ENCODE results near the gene FEV. TPM values are rescaled to one million over a fixed set of nuclear protein-coding genes. Genes with fewer than 3 reads are reported as not detected.
A peak's percentile ranks its signal among the peaks of the same experiment; 100 is the strongest.

FEV gene
- polyA plus RNA-seq, 2 of the 4 experiments (the other 2 are of a cell fraction), result not detected

- no peak for TF ChIP-seq PBX3 (IDR thresholded peaks at IDR 0.05)
Observed at GRCh38 chr2:218964041-218964771, 20.8 kb downstream of the FEV start (continued).

- POLR2A ChIA-PET, result interaction anchor here (1.9 kb wide), 1 partner anchor 17 kb away, joined by 5 read pairs; no protein-coding TSS in a partner anchor
- no peak for FAIRE-seq
Observed at GRCh38 chr2:218963601-218964000, 21.4 kb downstream of the FEV start.

GRCh38 chr2:218962859-218963492, 22.0 kb downstream of the FEV start:
- ChIA-PET POLR2A (interaction anchor here (1.9 kb wide), 1 partner anchor 17 kb away, joined by 5 read pairs; no protein-coding TSS in a partner anchor), CTCF (interaction anchor here (1.2 to 12.4 kb wide), 5 partner anchors 16 to 86 kb away, joined by 3 to 140 read pairs (median 4); no protein-coding TSS in a partner anchor)
- Histone ChIP-seq H3K4me3 (peak overlapping the region; percentile 35), H3K27ac (peak overlapping the region; percentile 72 to 94), H3K4me2 (peak overlapping the region; percentile 72), H3K9me3 (no peaks in the 10 kb centered on the region), H3K4me1 (peaks cover 42% of the 10 kb centered on the region)
- TF ChIP-seq EHMT2 (IDR thresholded peaks at IDR 0.05; ENCODE audit: low read depth) (peak; percentile 96), MAFK (IDR thresholded peaks at IDR 0.05; ENCODE audit: partially characterized antibody) (peak; percentile 94), CBX2 (IDR thresholded peaks at IDR 0.05; ENCODE audit: borderline replicate concordance, low read depth) (no peak), MAX (IDR thresholded peaks at IDR 0.05) (peak; percentile 42), BCL3 (IDR thresholded peaks at IDR 0.05) (no peak), RFX5 (IDR thresholded peaks at IDR 0.05) (0 out of 2 replicates have a peak, but pooled peaks have one; percentile 41), HOXB13 (CRISPR knock-in tag; IDR thresholded peaks at IDR 0.05; ENCODE audit: low read depth) (0 out of 2 replicates have a peak, but pooled peaks have one; percentile 29), USF2 (IDR thresholded peaks at IDR 0.05) (no peak), REST (IDR thresholded peaks at IDR 0.05) (peak; percentile 98)
- DNase-seq (ENCODE audit: low read depth in 1 of 2, low spot score in 1 of 2) (peak; percentile 72 to 92), ATAC-seq (peak; percentile 57 to 79), FAIRE-seq (no peak)
- 22% methylated on average over 35 of the region's 42 CpGs for WGBS (ENCODE audit: missing lambda C conversion rate)

More at GRCh38 chr2:218963601-218964000, 21.4 kb downstream of the FEV start:
- peak overlapping the region; percentile 72 for H3K4me2 ChIP-seq
- WGBS (ENCODE audit: missing lambda C conversion rate), result 33% methylated on average over 5 of the region's 5 CpGs
- H3K4me3 ChIP-seq, result peak overlapping the region; percentile 35
- no peaks in the 10 kb centered on the region for H3K9me3 ChIP-seq
- TF ChIP-seq ELK1 (IDR thresholded peaks at IDR 0.05; ENCODE audit: low read depth, low read length) (no peak), CEBPB (IDR thresholded peaks at IDR 0.05) (no peak), BCL3 (IDR thresholded peaks at IDR 0.05) (no peak), RCOR1 (IDR thresholded peaks at IDR 0.05; ENCODE audit: low read depth, low read length) (no peak), HES2 (IDR thresholded peaks at IDR 0.05) (no peak), JUN (IDR thresholded peaks at IDR 0.05) (no peak), ZSCAN20 (CRISPR knock-in tag; IDR thresholded peaks at IDR 0.05) (no peak), RNF2 (IDR thresholded peaks at IDR 0.05; ENCODE audit: borderline replicate concordance, low read depth) (no peak), TP53 (CRISPR knock-in tag; IDR thresholded peaks at IDR 0.05) (no peak), MAZ (IDR thresholded peaks at IDR 0.05; ENCODE audit: borderline replicate concordance, low read depth, low read length) (no peak), POLR2AphosphoS2 (conservative IDR thresholded peaks at IDR 0.05; ENCODE audit: low read length) (no peak)
- peak overlapping the region; percentile 72 to 94 for H3K27ac ChIP-seq
- ATAC-seq, result no peak
- no peak for DNase-seq (ENCODE audit: low read depth in 1 of 2, low spot score in 1 of 2)
- CTCF ChIA-PET, result interaction anchor here (1.2 to 12.4 kb wide), 4 partner anchors 16 to 87 kb away, joined by 3 to 140 read pairs (median 4); no protein-coding TSS in a partner anchor
- peaks cover 42% of the 10 kb centered on the region for H3K4me1 ChIP-seq

Measured in A549 (cell line).